GM12878 (cell line): ENCODE measurements around the gene TAS1R2. TPM values are rescaled to one million over a fixed set of nuclear protein-coding genes. Genes with fewer than 3 reads are reported as not detected.
"Not testable (repeated sequence)": the region's sequence is repeated elsewhere in the genome, so short reads cannot be mapped to it uniquely, and the experiment has no call there.

Experiments used
- ATAC-seq: fragments of 200-7000 bp; cut with Tn5 transposase; 3 replicates; pipeline ENCODE4 v1.9.1; 2020; ENCODE audit warnings: mild to moderate bottlenecking, moderate library complexity
- BruUV-seq: library from RNA; stranded (reverse); fragments of 400-500 nt; replicated peaks from 2 replicates; lab custom pipeline; 2021; lab: Mats Ljungman, UMichigan
- CTCF ChIA-PET: fragments of 300-600 bp; sonication (Branson Sonifier 250); formaldehyde crosslinking; extraction: SDS; loops from one replicate; lab custom pipeline; 2021; ENCODE audit warnings: inconsistent platforms; lab: Yijun Ruan, JAX
- POLR2A ChIA-PET: fragments of 350-600 bp; formaldehyde crosslinking; extraction: SDS; loops from one replicate; lab custom pipeline; 2021; ENCODE audit warnings: inconsistent platforms; lab: Charles Lee
- RAD21 ChIA-PET: fragments of 300-600 bp; sonication (Branson Sonifier 250); formaldehyde crosslinking; loops from one replicate; lab custom pipeline; 2023; ENCODE audit warnings: antibody characterized with exemption; ENCODE audit not compliant: unreplicated experiment; lab: Charles Lee
- SMC1A ChIA-PET: fragments of 300-600 bp; sonication (Branson Sonifier 250); formaldehyde crosslinking; loops from one replicate; lab custom pipeline; 2023; ENCODE audit not compliant: unreplicated experiment, uncharacterized antibody; lab: Charles Lee
- DNase-seq: peaks from one replicate; pipeline ENCODE4 v3.0.0-alpha.2; 2011; ENCODE audit warnings: low read depth, low spot score
- FAIRE-seq: peaks from 3 replicates; lab custom pipeline; 2011; peaks lifted over from hg19 to GRCh38; lab: Jason Lieb, UNC
- H2AFZ ChIP-seq: 2 replicates; pipeline ENCODE4 v1.6.0; 2011; ENCODE audit warnings: low read depth, low read length, control low read depth; ENCODE audit not compliant: control insufficient read depth
- H3K27ac ChIP-seq: 2 replicates; pipeline ENCODE4 v1.5.1; 2011; ENCODE audit warnings: control low read depth; ENCODE audit not compliant: control insufficient read depth, insufficient read depth
- H3K27me3 ChIP-seq, 2 experiments: replicated peaks in 1 of 2; 2 replicates each; pipeline versions ENCODE4 v1.6.0 to v1.6.1; 2011; ENCODE audit warnings: low read length in 1 of 2; ENCODE audit not compliant: control insufficient read depth in 2 of 2, insufficient read depth in 2 of 2
- H3K36me3 ChIP-seq, 2 experiments: 2 replicates each; pipeline ENCODE4 v1.5.1; 2011; ENCODE audit warnings: low read length in 1 of 2; ENCODE audit not compliant: control insufficient read depth in 2 of 2, insufficient read depth in 2 of 2
- H3K4me1 ChIP-seq: 2 replicates; pipeline ENCODE4 v1.6.1; 2011; ENCODE audit warnings: mild to moderate bottlenecking, low read length, moderate library complexity, mixed read lengths; ENCODE audit not compliant: control insufficient read depth, insufficient read depth
- H3K4me2 ChIP-seq: 2 replicates; pipeline ENCODE4 v1.6.0; 2011; ENCODE audit warnings: control low read depth; ENCODE audit not compliant: control insufficient read depth, insufficient read depth
- H3K4me3 ChIP-seq: fragments of 200-600 bp; sonication (generic); 2 replicates; pipeline ENCODE4 v1.5.1; 2016
- H3K79me2 ChIP-seq: 2 replicates; pipeline ENCODE4 v1.6.0; 2011; ENCODE audit warnings: low read length; ENCODE audit not compliant: control insufficient read depth, insufficient read depth
- H3K9ac ChIP-seq: 2 replicates; pipeline ENCODE4 v1.8.0; 2011; ENCODE audit warnings: low read length, control low read depth, mixed read lengths; ENCODE audit not compliant: control insufficient read depth, insufficient read depth
- H3K9me3 ChIP-seq: replicated peaks from 3 replicates; pipeline ENCODE4 v1.5.1; 2011; ENCODE audit warnings: mild to moderate bottlenecking, low read length; ENCODE audit not compliant: control insufficient read depth, insufficient read depth
- H4K20me1 ChIP-seq: 2 replicates; pipeline ENCODE4 v1.6.0; 2011; ENCODE audit not compliant: control insufficient read depth, insufficient read depth
- KLF5 ChIP-seq: fragments of 450-650 bp; IDR thresholded peaks from 2 replicates; pipeline ENCODE4 v1.6.1; 2014; ENCODE audit warnings: mild to moderate bottlenecking; ENCODE audit not compliant: partially characterized antibody
- MYC ChIP-seq: IDR thresholded peaks from 2 replicates; pipeline ENCODE4 v1.6.1; 2011; ENCODE audit warnings: mild to moderate bottlenecking, low read length, moderate library complexity, inconsistent platforms; ENCODE audit not compliant: insufficient read depth, insufficient replicate concordance, insufficient read length, severe bottlenecking
- RFX5 ChIP-seq: IDR thresholded peaks from 2 replicates; pipeline ENCODE4 v1.6.1; 2011; ENCODE audit warnings: low read depth, low read length, improper control_type of control experiment
- WGBS: methylation state at CpG from one replicate; pipeline ENCODE4 v1.1.6; 2016; ENCODE audit warnings: low lambda C conversion rate; ENCODE audit not compliant: insufficient replicate concordance, insufficient coverage; ENCODE audit errors: missing lambda C conversion rate; 5-methylcytosine and 5-hydroxymethylcytosine counted together
- in situ Hi-C: fragments of 300-500 bp; cut with MboI; formaldehyde crosslinking; loops from 9 replicates; pipeline ENCODE4 v1.14.3; 2018; ENCODE audit warnings: mixed read lengths
- intact Hi-C: fragments of 100-400 bp; cut with micrococcal nuclease; formaldehyde crosslinking; loops from one replicate; pipeline ENCODE4 v1.14.2; 2022; ENCODE audit not compliant: unreplicated experiment
- polyA plus RNA-seq, 11 experiments: library from polyadenylated mRNA; depleted of rRNA in 4 of 11; unstranded in 6 of 11; stranded (reverse) in 5 of 11; fragments of >200 nt; fragmentation: Nextera tagmentation in 4 of 11; fragmentation: Illumina TruSeq in 1 of 11; extraction: Ambion mirVana in 4 of 11; extraction: Trizol in 1 of 11; gene quantifications; 1 replicate in 1 of 11; 2 replicates in 10 of 11; pipeline versions ENCODE4 v1.2.1 to v1.2.3, GENCODE V29; 2011 to 2016; ENCODE audit warnings: inconsistent platforms in 2 of 11, missing spikeins in 2 of 11, low read depth in 1 of 11
- total RNA-seq, 4 experiments: library from RNA; depleted of rRNA in 3 of 4; stranded (reverse); fragments of >200 nt in 3 of 4; fragmentation: Illumina TruSeq in 1 of 4; extraction: Trizol in 1 of 4; gene quantifications; 2 replicates each; pipeline versions ENCODE4 v1.2.1 to v1.2.3, GENCODE V29; 2013 to 2021
- TF ChIP-seq, protein P1 (sequence below): fragments of 450-650 bp; formaldehyde crosslinking; IDR thresholded peaks from 2 replicates; pipeline ENCODE4 v1.4.0; 2022; ENCODE audit warnings: mild to moderate bottlenecking, moderate library complexity

TAS1R2 gene
- total and polyA plus RNA-seq, 10 of the 15 experiments (the other 5 are each of a cell fraction or from before 2014, with no cell fraction given) = not detected

DNA sequence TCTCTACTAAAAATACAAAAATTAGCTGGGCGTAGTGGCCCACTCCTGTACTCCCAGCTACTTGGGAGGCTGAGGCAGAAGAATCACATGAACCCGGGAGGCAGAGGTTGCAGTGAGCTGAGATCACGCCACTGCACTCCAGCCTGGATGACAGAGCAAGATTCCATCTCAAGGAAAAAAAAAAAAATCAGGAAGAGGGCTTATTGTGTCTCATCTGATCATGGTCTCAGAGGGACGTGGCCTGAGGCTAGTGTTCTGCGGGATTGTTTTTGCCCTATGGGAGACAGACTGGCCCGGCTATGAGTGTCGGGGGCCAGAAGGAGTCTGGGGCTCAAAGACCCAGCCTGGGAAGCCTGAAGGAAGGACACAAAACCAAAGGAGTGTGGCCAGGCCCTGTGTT lies 32.4 kb upstream of the TAS1R2 start:
- FAIRE-seq, H3K4me2 ChIP-seq, in situ Hi-C loops, BruUV-seq, RAD21 ChIA-PET, H3K4me3 ChIP-seq, POLR2A ChIA-PET, H2AFZ ChIP-seq, intact Hi-C loops, DNase-seq, H3K36me3 ChIP-seq, H3K9me3 ChIP-seq, H3K4me1 ChIP-seq, H3K27ac ChIP-seq, H3K79me2 ChIP-seq, ATAC-seq, H3K9ac ChIP-seq, H4K20me1 ChIP-seq, H3K27me3 ChIP-seq: not testable (repeated sequence)
- WGBS = 95% methylated on average over 7 of the region's 7 CpGs
- ChIA-PET SMC1A (interaction anchor here (1.0 kb wide), 1 partner anchor 71 kb away, joined by 3 read pairs; no protein-coding TSS in a partner anchor), CTCF (interaction anchor here (1.4 to 1.8 kb wide), 2 partner anchors 16 to 80 kb away, joined by 3 to 4 read pairs; no protein-coding TSS in a partner anchor)

DNA sequence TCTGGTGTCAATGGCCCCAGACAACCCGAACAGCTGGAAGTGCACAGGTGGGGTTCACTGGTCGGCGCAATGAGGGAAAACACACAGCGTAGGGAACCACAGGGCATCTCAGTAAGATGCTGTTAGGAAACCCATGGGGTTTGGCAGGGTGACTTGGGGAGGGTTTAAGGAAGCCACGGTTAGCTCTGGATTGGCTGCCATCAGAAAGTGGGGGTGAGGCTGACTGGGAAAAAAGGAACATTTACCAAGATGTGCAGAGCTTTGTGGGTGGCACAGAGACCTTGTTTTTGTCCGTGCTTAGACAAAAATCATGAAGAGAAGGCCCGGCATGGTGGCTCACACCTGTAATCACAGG lies 31.9 kb upstream of the TAS1R2 start:
- H2AFZ ChIP-seq = no peak overlapping the region
- no peaks in the 10 kb centered on the region for H3K4me1 ChIP-seq
- FAIRE-seq (no peak), DNase-seq (no peak), ATAC-seq (no peak)
- no peak overlapping the region for H3K4me2 ChIP-seq
- H3K4me3 ChIP-seq = no peak overlapping the region
- no peak overlapping the region for H3K9ac ChIP-seq
- CTCF ChIA-PET = interaction anchor here (1.4 kb wide), 1 partner anchor 16 kb away, joined by 3 read pairs; no protein-coding TSS in a partner anchor
- intact Hi-C loops = no loop called here
- BruUV-seq = no TSS peak
- no peaks in the 10 kb centered on the region for H4K20me1 ChIP-seq
- no peak overlapping the region for H3K27ac ChIP-seq
- POLR2A ChIA-PET = no interaction called here
- H3K79me2 ChIP-seq = no peaks in the 10 kb centered on the region
- H3K27me3 ChIP-seq = no peaks in the 10 kb centered on the region
- peaks cover 0 to 1% of the 10 kb centered on the region in 2 experiments; a peak in 1 of 4 replicates for H3K36me3 ChIP-seq
- TF ChIP-seq KLF5 = no peak
- no peak for TF ChIP-seq RFX5
- TF ChIP-seq MYC = no peak
- TF ChIP-seq, protein P1, sequence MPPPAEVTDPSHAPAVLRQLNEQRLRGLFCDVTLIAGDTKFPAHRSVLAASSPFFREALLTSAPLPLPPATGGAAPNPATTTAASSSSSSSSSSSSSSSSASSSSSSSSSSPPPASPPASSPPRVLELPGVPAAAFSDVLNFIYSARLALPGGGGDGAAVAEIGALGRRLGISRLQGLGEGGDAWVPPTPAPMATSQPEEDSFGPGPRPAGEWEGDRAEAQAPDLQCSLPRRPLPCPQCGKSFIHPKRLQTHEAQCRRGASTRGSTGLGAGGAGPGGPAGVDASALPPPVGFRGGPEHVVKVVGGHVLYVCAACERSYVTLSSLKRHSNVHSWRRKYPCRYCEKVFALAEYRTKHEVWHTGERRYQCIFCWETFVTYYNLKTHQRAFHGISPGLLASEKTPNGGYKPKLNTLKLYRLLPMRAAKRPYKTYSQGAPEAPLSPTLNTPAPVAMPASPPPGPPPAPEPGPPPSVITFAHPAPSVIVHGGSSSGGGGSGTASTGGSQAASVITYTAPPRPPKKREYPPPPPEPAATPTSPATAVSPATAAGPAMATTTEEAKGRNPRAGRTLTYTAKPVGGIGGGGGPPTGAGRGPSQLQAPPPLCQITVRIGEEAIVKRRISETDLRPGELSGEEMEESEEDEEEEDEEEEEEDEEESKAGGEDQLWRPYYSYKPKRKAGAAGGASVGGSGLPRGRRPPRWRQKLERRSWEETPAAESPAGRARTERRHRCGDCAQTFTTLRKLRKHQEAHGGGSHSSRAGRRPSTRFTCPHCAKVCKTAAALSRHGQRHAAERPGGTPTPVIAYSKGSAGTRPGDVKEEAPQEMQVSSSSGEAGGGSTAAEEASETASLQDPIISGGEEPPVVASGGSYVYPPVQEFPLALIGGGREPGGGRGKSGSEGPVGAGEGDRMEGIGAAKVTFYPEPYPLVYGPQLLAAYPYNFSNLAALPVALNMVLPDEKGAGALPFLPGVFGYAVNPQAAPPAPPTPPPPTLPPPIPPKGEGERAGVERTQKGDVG (CRISPR knock-in tag) = no peak
- RAD21 ChIA-PET = no interaction called here
- H3K9me3 ChIP-seq = no peaks in the 10 kb centered on the region
- WGBS = 91% methylated on average over 7 of the region's 7 CpGs
- SMC1A ChIA-PET = no interaction called here
- in situ Hi-C loops = no loop called here
